HepG2 (cell line): ENCODE data around the gene GADD45GIP1. TPM values are rescaled to one million over a fixed set of nuclear protein-coding genes. Genes with fewer than 3 reads are reported as not detected.

Source experiments
- ATAC-seq: fragments of 200-7000 bp; cut with Tn5 transposase; 3 replicates; pipeline ENCODE4 v1.9.1; 2020; ENCODE audit warnings: mild to moderate bottlenecking, moderate library complexity
- BruUV-seq: library from RNA; stranded (reverse); fragments of 400-500 nt; replicated peaks from 2 replicates; lab custom pipeline; 2021; lab: Mats Ljungman, UMichigan
- CTCF ChIA-PET: fragments of 300-600 bp; formaldehyde crosslinking; extraction: SDS; loops from one replicate; lab custom pipeline; 2021; ENCODE audit warnings: low total read pairs, inconsistent platforms, low intra/inter-chr PET ratio; lab: Yijun Ruan, JAX
- POLR2A ChIA-PET: fragments of 350-600 bp; sonication (Branson Sonifier 250); formaldehyde crosslinking; loops from one replicate; lab custom pipeline; 2020; ENCODE audit warnings: antibody characterized with exemption, inconsistent platforms; lab: Yijun Ruan, JAX
- DNase-seq: peaks from one replicate; pipeline ENCODE4 v3.0.0-alpha.2; 2015; ENCODE audit warnings: low spot score
- FAIRE-seq: peaks from 3 replicates; lab custom pipeline; 2011; peaks lifted over from hg19 to GRCh38; lab: Jason Lieb, UNC
- H2AFZ ChIP-seq: one replicate; pipeline ENCODE4 v1.6.1; 2011; ENCODE audit warnings: low read length, inconsistent platforms
- H3K27ac ChIP-seq: fragments of 300-600 bp; 3 replicates; pipeline ENCODE4 v1.8.0; 2011; ENCODE audit warnings: mixed run types, mild to moderate bottlenecking, mixed read lengths, low read length, inconsistent platforms; ENCODE audit not compliant: insufficient read depth; ENCODE audit errors: extremely low read length
- H3K27me3 ChIP-seq, 2 experiments: fragments of 200-600 bp in 1 of 2; 2 replicates in 1 of 2; 3 replicates in 1 of 2; pipeline versions ENCODE4 v1.6.0 to v1.8.0; 2011; ENCODE audit warnings: low read length in 2 of 2, mild to moderate bottlenecking in 2 of 2, moderate library complexity in 2 of 2, inconsistent platforms in 1 of 2; ENCODE audit not compliant: insufficient read depth in 2 of 2, control insufficient read depth in 1 of 2
- H3K36me3 ChIP-seq, 2 experiments: fragments of 200-600 bp in 1 of 2; replicated peaks in 1 of 2; 2 replicates in 1 of 2; 3 replicates in 1 of 2; pipeline versions ENCODE4 v1.5.1 to v1.8.0; 2011; ENCODE audit warnings: low read length in 2 of 2, inconsistent platforms in 1 of 2; ENCODE audit not compliant: insufficient read depth in 2 of 2, control insufficient read depth in 1 of 2
- H3K4me1 ChIP-seq: 2 replicates; pipeline ENCODE4 v1.5.1; 2012; ENCODE audit warnings: low read length, inconsistent platforms; ENCODE audit not compliant: insufficient read depth
- H3K4me2 ChIP-seq: 2 replicates; pipeline ENCODE4 v1.6.0; 2011; ENCODE audit warnings: low read depth, low read length, inconsistent platforms
- H3K4me3 ChIP-seq, 3 experiments: fragments of 200-600 bp in 1 of 3; sonication (generic), shearing (Covaris generic) in 1 of 3; replicated peaks in 1 of 3; 2 replicates each; pipeline ENCODE4 v1.5.1; 2011 to 2016; ENCODE audit warnings: low read length in 3 of 3, inconsistent platforms in 2 of 3, low read depth in 2 of 3, mild to moderate bottlenecking in 2 of 3, control low read depth in 1 of 3, mixed read lengths in 1 of 3; ENCODE audit not compliant: insufficient read depth in 1 of 3
- H3K79me2 ChIP-seq: one replicate; pipeline ENCODE4 v1.6.1; 2011; ENCODE audit warnings: low read length, inconsistent platforms; ENCODE audit not compliant: insufficient read depth
- H3K9ac ChIP-seq: 2 replicates; pipeline ENCODE4 v1.6.0; 2011; ENCODE audit warnings: mild to moderate bottlenecking, low read depth, low read length, inconsistent platforms; ENCODE audit not compliant: insufficient read depth
- H3K9me3 ChIP-seq: 2 replicates; pipeline ENCODE4 v1.5.1; 2012; ENCODE audit warnings: mild to moderate bottlenecking, low read length
- H4K20me1 ChIP-seq: 2 replicates; pipeline ENCODE4 v1.6.0; 2011; ENCODE audit warnings: inconsistent platforms, mild to moderate bottlenecking, low read length, moderate library complexity; ENCODE audit not compliant: insufficient read depth
- EEA1 ChIP-seq: sonication (generic); formaldehyde crosslinking; IDR thresholded peaks from 2 replicates; pipeline ENCODE4 v1.5.1; 2020; ENCODE audit warnings: mild to moderate bottlenecking, missing genetic modification reagents, borderline replicate concordance
- MXD4 ChIP-seq: IDR thresholded peaks from 2 replicates; pipeline ENCODE4 v1.6.1; 2016; ENCODE audit warnings: mild to moderate bottlenecking, missing biosample characterization, missing genetic modification reagents
- ZBTB33 ChIP-seq: sonication (generic); formaldehyde crosslinking; IDR thresholded peaks from 2 replicates; pipeline ENCODE4 v1.4.0; 2020; ENCODE audit warnings: missing genetic modification reagents
- ZNF207 ChIP-seq: fragments of 450-650 bp; IDR thresholded peaks from 2 replicates; pipeline ENCODE4 v1.6.1; 2016; ENCODE audit warnings: antibody characterized with exemption, borderline replicate concordance
- ZNF318 ChIP-seq: sonication (generic); formaldehyde crosslinking; IDR thresholded peaks from 2 replicates; pipeline ENCODE4 v1.4.0; 2020; ENCODE audit warnings: mild to moderate bottlenecking, missing genetic modification reagents
- ZNF484 ChIP-seq: sonication (generic); formaldehyde crosslinking; IDR thresholded peaks from 2 replicates; pipeline ENCODE4 v1.5.1; 2020; ENCODE audit warnings: mild to moderate bottlenecking, low read depth, missing genetic modification reagents, borderline replicate concordance
- ZNF614 ChIP-seq: IDR thresholded peaks from 2 replicates; pipeline ENCODE4 v1.6.1; 2018; ENCODE audit warnings: missing biosample characterization, missing genetic modification reagents, inconsistent platforms, borderline replicate concordance
- ZNF619 ChIP-seq: sonication (generic); formaldehyde crosslinking; IDR thresholded peaks from 2 replicates; pipeline ENCODE4 v1.4.0; 2020; ENCODE audit warnings: mild to moderate bottlenecking, missing genetic modification reagents
- ZNF737 ChIP-seq: sonication (generic); formaldehyde crosslinking; IDR thresholded peaks from 2 replicates; pipeline ENCODE4 v1.5.0; 2020; ENCODE audit warnings: missing genetic modification reagents, mild to moderate bottlenecking, borderline replicate concordance
- ZNF772 ChIP-seq: sonication (generic); formaldehyde crosslinking; IDR thresholded peaks from 2 replicates; pipeline ENCODE4 v1.5.0; 2020; ENCODE audit warnings: mild to moderate bottlenecking, missing genetic modification reagents
- WGBS: methylation state at CpG from one replicate; pipeline ENCODE4 v1.1.6; 2017; ENCODE audit warnings: low lambda C conversion rate; 5-methylcytosine and 5-hydroxymethylcytosine counted together
- in situ Hi-C: cut with HindIII; loops from 2 replicates; pipeline ENCODE4 v1.10.0; 2017; ENCODE audit warnings: low pct_unique_long_range_greater_than_20kb; ENCODE audit not compliant: extremely low pct_ligation_motif_present
- intact Hi-C: fragments of 100-400 bp; cut with micrococcal nuclease; formaldehyde crosslinking; loops from one replicate; pipeline ENCODE4 v1.10.0; 2022; ENCODE audit not compliant: unreplicated experiment
- polyA plus RNA-seq, 8 experiments: library from polyadenylated mRNA; depleted of rRNA in 3 of 8; stranded (reverse) in 7 of 8; unstranded in 1 of 8; fragments of >200 nt; fragmentation: Illumina TruSeq in 4 of 8; extraction: Trizol in 4 of 8; gene quantifications; 2 replicates each; pipeline versions ENCODE4 v1.2.1 to v1.2.3, GENCODE V29; 2011 to 2016; ENCODE audit warnings: low read depth in 4 of 8, missing spikeins in 1 of 8, mixed read lengths in 1 of 8; ENCODE audit not compliant: insufficient read depth in 1 of 8
- total RNA-seq, 5 experiments: library from RNA; depleted of rRNA; stranded (reverse); fragments of >200 nt; fragmentation: Illumina TruSeq; extraction: Trizol; gene quantifications; 2 replicates each; pipeline ENCODE4 v1.2.3, GENCODE V29; 2016; ENCODE audit warnings: low read depth in 1 of 5

GADD45GIP1 gene
- total and polyA plus RNA-seq, 2 of the 13 experiments (the other 11 are each of a cell fraction or from before 2014, with no cell fraction given) = 24.6 to 30.7 TPM

GRCh38 chr19:12986726-12987125, 29.7 kb upstream of the GADD45GIP1 start:
- ATAC-seq = no peak
- peaks cover 0 to 5% of the 10 kb centered on the region in 2 experiments; a peak in 1 of 5 replicates for H3K27me3 ChIP-seq
- intact Hi-C loops (no loop called here), in situ Hi-C loops (loop anchor here (5.0 kb wide), 2 partner anchors 36 to 76 kb away; no protein-coding TSS in a partner anchor)
- no peaks in the 10 kb centered on the region for H3K9me3 ChIP-seq
- WGBS = 87% methylated on average over 12 of the region's 12 CpGs
- H3K9ac ChIP-seq = peak overlapping the region; percentile 52
- H3K4me1 ChIP-seq = peaks cover 69% of the 10 kb centered on the region
- no peaks in the 10 kb centered on the region for H4K20me1 ChIP-seq
- H3K4me2 ChIP-seq = peak overlapping the region; percentile 98
- H3K27ac ChIP-seq = no peak overlapping the region
- no peak for DNase-seq
- H3K4me3 ChIP-seq = peak overlapping the region in 2 of 3 experiments; percentile 18 to 22; a peak in 4 of 6 replicates
- FAIRE-seq = no peak
- H3K36me3 ChIP-seq = no peaks in the 10 kb centered on the region
- H2AFZ ChIP-seq = no peak overlapping the region
- H3K79me2 ChIP-seq = no peaks in the 10 kb centered on the region
- ChIA-PET POLR2A (interaction anchor here (1.2 to 3.6 kb wide), 8 partner anchors 10 to 74 kb away, joined by 3 to 66 read pairs (median 11); no protein-coding TSS in a partner anchor), CTCF (no interaction called here)
- no TSS peak for BruUV-seq
- no peak for TF ChIP-seq ZNF772 (CRISPR knock-in tag)
- no peak for TF ChIP-seq ZNF737 (CRISPR knock-in tag)
- TF ChIP-seq EEA1 = 0 out of 2 replicates have a peak, but pooled peaks have one; percentile 31
- TF ChIP-seq ZNF318 = no peak
- no peak for TF ChIP-seq MXD4 (CRISPR knock-in tag)
- TF ChIP-seq ZBTB33 (CRISPR knock-in tag) = peak; percentile 51; the same call in 1 of the 2 replicates
- no peak for TF ChIP-seq ZNF207
- TF ChIP-seq ZNF484 = no peak
- TF ChIP-seq ZNF614 (CRISPR knock-in tag) = no peak
- TF ChIP-seq ZNF619 = no peak
